ENCODE results near the gene SRPK3.

The SRPK3 gene

GRCh38 chrX:153781428-153782047 lies 697 bp downstream of the SRPK3 start:
- no peak for DNase-seq (ENCODE audit: low read depth)
- no peak overlapping the region for H3K4me3 ChIP-seq (ENCODE audit: control insufficient read depth, low read depth, low read length)
- TF ChIP-seq CTCF (IDR thresholded peaks at IDR 0.05; ENCODE audit: control insufficient read depth, insufficient read depth, low read depth, low read length, missing control alignments): no peak

- no peak for TF ChIP-seq CTCF (IDR thresholded peaks at IDR 0.05; ENCODE audit: control insufficient read depth, insufficient read depth, low read depth, low read length, missing control alignments)
- H3K4me3 ChIP-seq (ENCODE audit: control insufficient read depth, low read depth, low read length): no peak overlapping the region
- DNase-seq (ENCODE audit: low read depth): no peak
Measured at GRCh38 chrX:153782313-153782712, 1.5 kb downstream of the SRPK3 start.

- no peak for TF ChIP-seq CTCF (IDR thresholded peaks at IDR 0.05; ENCODE audit: control insufficient read depth, insufficient read depth, low read depth, low read length, missing control alignments)
- no peak for DNase-seq (ENCODE audit: low read depth)
- no peak overlapping the region for H3K4me3 ChIP-seq (ENCODE audit: control insufficient read depth, low read depth, low read length)
Measured at GRCh38 chrX:153782871-153783270, 2.0 kb downstream of the SRPK3 start.

GRCh38 chrX:153783378-153784013 lies 2.7 kb downstream of the SRPK3 start:
- no peak for TF ChIP-seq CTCF (IDR thresholded peaks at IDR 0.05; ENCODE audit: control insufficient read depth, insufficient read depth, low read depth, low read length, missing control alignments)
- no peak for DNase-seq (ENCODE audit: low read depth)
- no peak overlapping the region for H3K4me3 ChIP-seq (ENCODE audit: control insufficient read depth, low read depth, low read length)

GRCh38 chrX:153784325-153784967 lies 3.6 kb downstream of the SRPK3 start:
- DNase-seq (ENCODE audit: low read depth): no peak
- no peak for TF ChIP-seq CTCF (IDR thresholded peaks at IDR 0.05; ENCODE audit: control insufficient read depth, insufficient read depth, low read depth, low read length, missing control alignments)
- H3K4me3 ChIP-seq (ENCODE audit: control insufficient read depth, low read depth, low read length): no peak overlapping the region

- H3K4me3 ChIP-seq (ENCODE audit: control insufficient read depth, low read depth, low read length): no peak overlapping the region
- DNase-seq (ENCODE audit: low read depth): no peak
- no peak for TF ChIP-seq CTCF (IDR thresholded peaks at IDR 0.05; ENCODE audit: control insufficient read depth, insufficient read depth, low read depth, low read length, missing control alignments)
Measured at GRCh38 chrX:153786669-153787068, 5.8 kb downstream of the SRPK3 start.
